Gastrocnemius medialis (tissue), 4 donors: ENCODE measurements around the gene SS18L1.

Source experiments
- POLR2A ChIP-seq, 2 donors: fragments of 450-650 bp; IDR thresholded peaks; one replicate each; pipeline ENCODE4 v1.6.1; 2017; ENCODE audit warnings: antibody characterized with exemption in 2 of 2, mild to moderate bottlenecking in 2 of 2, moderate library complexity in 2 of 2
- TF ChIP-seq, protein P1 (sequence below), 5 experiments: fragments of 450-650 bp in 3 of 5; fragments of 200-600 bp in 2 of 5; sonication (generic) in 2 of 5; IDR thresholded peaks in 4 of 5; conservative IDR thresholded peaks in 1 of 5; 1 replicate in 4 of 5; 2 replicates in 1 of 5; pipeline ENCODE4 v1.5.1; 2016 to 2019; ENCODE audit warnings: antibody characterized with exemption in 5 of 5, mild to moderate bottlenecking in 3 of 5, moderate library complexity in 3 of 5

DNA sequence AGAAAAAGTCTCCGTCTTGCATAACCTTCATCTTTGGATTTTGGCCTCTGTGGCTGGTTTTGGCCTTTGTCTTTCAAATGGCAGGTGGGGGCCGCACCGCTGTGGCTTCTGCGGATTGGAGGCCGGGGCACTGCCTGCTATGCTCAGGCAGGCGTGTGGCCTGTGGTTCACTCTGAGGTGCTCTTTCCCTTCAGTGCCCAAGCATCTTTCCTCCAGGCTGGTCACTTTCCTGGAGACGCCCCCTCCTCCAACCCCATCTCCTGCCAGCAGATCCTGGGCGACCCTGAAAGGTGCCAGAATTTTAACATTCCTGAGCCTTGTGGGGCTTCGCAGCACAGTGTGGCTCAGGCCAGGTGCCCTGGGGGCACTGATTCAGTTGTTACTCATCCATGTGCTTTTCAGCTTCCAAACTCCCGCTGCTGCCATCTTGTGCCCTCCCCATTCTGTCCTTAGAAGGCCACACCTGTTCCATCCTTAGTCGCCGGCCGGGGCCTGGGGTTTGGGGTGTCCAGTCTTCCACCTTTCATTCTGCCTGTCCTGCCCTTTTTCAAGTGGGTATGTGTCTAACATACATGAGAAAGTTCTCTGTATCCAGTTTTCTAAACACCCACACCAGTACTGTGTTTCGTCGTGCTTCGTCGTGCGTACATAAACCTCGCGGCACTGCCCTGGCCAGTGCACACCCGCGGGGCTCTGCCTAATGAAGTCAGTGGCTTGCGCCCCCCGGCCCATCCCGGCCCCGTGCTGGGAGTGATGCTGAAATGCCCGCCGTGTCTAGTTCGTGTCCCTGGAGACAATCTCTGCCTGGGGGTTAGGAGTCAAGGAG lies 12.1 kb downstream of the SS18L1 start:
- TF ChIP-seq, protein P1, sequence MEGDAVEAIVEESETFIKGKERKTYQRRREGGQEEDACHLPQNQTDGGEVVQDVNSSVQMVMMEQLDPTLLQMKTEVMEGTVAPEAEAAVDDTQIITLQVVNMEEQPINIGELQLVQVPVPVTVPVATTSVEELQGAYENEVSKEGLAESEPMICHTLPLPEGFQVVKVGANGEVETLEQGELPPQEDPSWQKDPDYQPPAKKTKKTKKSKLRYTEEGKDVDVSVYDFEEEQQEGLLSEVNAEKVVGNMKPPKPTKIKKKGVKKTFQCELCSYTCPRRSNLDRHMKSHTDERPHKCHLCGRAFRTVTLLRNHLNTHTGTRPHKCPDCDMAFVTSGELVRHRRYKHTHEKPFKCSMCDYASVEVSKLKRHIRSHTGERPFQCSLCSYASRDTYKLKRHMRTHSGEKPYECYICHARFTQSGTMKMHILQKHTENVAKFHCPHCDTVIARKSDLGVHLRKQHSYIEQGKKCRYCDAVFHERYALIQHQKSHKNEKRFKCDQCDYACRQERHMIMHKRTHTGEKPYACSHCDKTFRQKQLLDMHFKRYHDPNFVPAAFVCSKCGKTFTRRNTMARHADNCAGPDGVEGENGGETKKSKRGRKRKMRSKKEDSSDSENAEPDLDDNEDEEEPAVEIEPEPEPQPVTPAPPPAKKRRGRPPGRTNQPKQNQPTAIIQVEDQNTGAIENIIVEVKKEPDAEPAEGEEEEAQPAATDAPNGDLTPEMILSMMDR (IDR thresholded peaks at IDR 0.05 in 4 of 5, conservative IDR thresholded peaks at IDR 0.05 in 1 of 5), result no peak
- no peak for TF ChIP-seq POLR2A (IDR thresholded peaks at IDR 0.05)
